Spleen (tissue), 7 donors: ENCODE data around the gene COBLL1.

ENCODE experiments used
- CTCF ChIP-seq, 11 experiments: fragments of 200-600 bp in 7 of 11; fragments of 450-650 bp in 4 of 11; sonication (generic) in 4 of 11; IDR thresholded peaks in 8 of 11; conservative IDR thresholded peaks in 3 of 11; 1 replicate in 7 of 11; 2 replicates in 4 of 11; pipeline versions ENCODE4 v1.4.0 to v1.8.0; 2016 to 2021; ENCODE audit warnings: antibody characterized with exemption in 11 of 11, inconsistent platforms in 4 of 11, mild to moderate bottlenecking in 1 of 11
- POLR2A ChIP-seq, 3 donors: fragments of 450-650 bp; IDR thresholded peaks; one replicate each; pipeline ENCODE4 v1.5.1; 2017; ENCODE audit warnings: antibody characterized with exemption in 3 of 3, mild to moderate bottlenecking in 1 of 3
- POLR2AphosphoS5 ChIP-seq, 3 donors: sonication (generic); formaldehyde crosslinking; IDR thresholded peaks; one replicate each; pipeline ENCODE4 v1.5.1; 2017; ENCODE audit warnings: antibody characterized with exemption in 3 of 3
- donor health status: DM: no; HTN: no; CAD: no; lungs with moderate emphysema.
- donor health status: DM: no; HTN: no; CAD: no.
- donor health status: DM: no; HTN: no; CAD: no.

GRCh38 chr2:164782323-164782722, 59.3 kb downstream of the COBLL1 start:
- TF ChIP-seq CTCF (IDR thresholded peaks at IDR 0.05 in 8 of 11, conservative IDR thresholded peaks at IDR 0.05 in 3 of 11), result no peak
- TF ChIP-seq POLR2AphosphoS5 (IDR thresholded peaks at IDR 0.05), result no peak
- no peak for TF ChIP-seq POLR2A (IDR thresholded peaks at IDR 0.05)
